Activated CD4-positive, alpha-beta memory T cell treated with anti-CD3 and anti-CD28 coated beads for 36 hours (primary cell): ENCODE data around the gene CCDC88B. TPM values are rescaled to one million over a fixed set of nuclear protein-coding genes. Genes with fewer than 3 reads are reported as not detected.

Source experiments
- CTCF ChIA-PET: fragments of 350-600 bp; sonication (Branson Sonifier 250); formaldehyde crosslinking; loops from one replicate; lab custom pipeline; 2021; ENCODE audit warnings: antibody characterized with exemption, inconsistent platforms; lab: Charles Lee
- POLR2A ChIA-PET: fragments of 350-600 bp; sonication (Branson Sonifier 250); formaldehyde crosslinking; loops from one replicate; lab custom pipeline; 2021; ENCODE audit warnings: antibody characterized with exemption; lab: Charles Lee
- DNase-seq: peaks from one replicate; pipeline ENCODE4 v3.0.0-alpha.2; 2020
- H3K27ac Mint-ChIP-seq: one replicate; pipeline ENCODE4 v1.8.0; 2021; ENCODE audit warnings: mixed read lengths
- H3K27me3 Mint-ChIP-seq: one replicate; pipeline ENCODE4 v1.8.0; 2021; ENCODE audit warnings: mixed read lengths
- H3K36me3 Mint-ChIP-seq: one replicate; pipeline ENCODE4 v1.8.0; 2021; ENCODE audit warnings: mixed read lengths
- H3K4me1 Mint-ChIP-seq: one replicate; pipeline ENCODE4 v1.8.0; 2021; ENCODE audit warnings: low read depth, mixed read lengths
- H3K4me3 Mint-ChIP-seq: one replicate; pipeline ENCODE4 v1.8.0; 2021; ENCODE audit warnings: mild to moderate bottlenecking, mixed read lengths
- H3K9me3 Mint-ChIP-seq: one replicate; pipeline ENCODE4 v1.8.0; 2021; ENCODE audit warnings: mixed read lengths
- intact Hi-C: fragments of 100-400 bp; cut with micrococcal nuclease; formaldehyde crosslinking; loops from one replicate; pipeline ENCODE4 v1.15.1; 2023
- microRNA-seq: library from miRNA; unstranded; fragments of <30 nt; microRNA quantifications from one replicate; pipeline ENCODE4 v1.2.0, GENCODE V29; 2022; ENCODE audit warnings: borderline number of aligned reads, borderline microRNAs expressed, borderline replicate concordance
- total RNA-seq, 2 experiments: library from RNA; stranded (reverse); gene quantifications; one replicate each; pipeline ENCODE4 v1.2.3, GENCODE V29; 2021

Gene CCDC88B
- total RNA-seq, 2 experiments from 2014 or later, result 69.5 to 74.5 TPM

DNA sequence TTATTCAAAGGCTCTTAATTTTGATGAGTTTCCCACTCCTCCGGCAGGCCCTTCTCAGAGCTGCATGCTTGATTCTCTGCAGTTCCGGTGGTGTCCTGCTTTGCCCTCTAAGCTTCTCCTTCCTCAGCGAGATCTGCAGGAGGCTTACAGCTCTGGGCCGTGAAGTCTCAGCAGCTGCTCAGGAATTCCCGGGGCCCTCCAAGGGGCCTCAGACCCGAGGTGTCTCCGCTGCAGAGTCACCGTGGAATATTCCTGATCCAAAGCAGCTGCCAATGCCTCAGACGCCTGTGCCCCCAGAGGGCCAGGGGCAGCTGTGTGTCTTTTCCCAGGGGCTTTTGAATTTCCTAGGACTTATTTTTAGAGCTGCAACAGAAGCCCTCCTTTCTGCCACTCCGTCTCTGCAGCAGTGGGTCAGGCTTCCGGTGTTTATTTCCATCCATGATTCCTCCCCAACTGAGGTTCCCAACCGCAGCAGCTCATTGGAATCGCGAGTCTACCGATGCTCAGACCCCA is 56.1 kb downstream of the CCDC88B start:
- intact Hi-C loops, result no loop called here
- Mint-ChIP-seq H3K27ac (no peak overlapping the region), H3K9me3 (no peaks in the 10 kb centered on the region), H3K36me3 (no peaks in the 10 kb centered on the region), H3K4me1 (no peaks in the 10 kb centered on the region), H3K4me3 (no peak overlapping the region), H3K27me3 (peaks cover 8% of the 10 kb centered on the region)
- ChIA-PET POLR2A (no interaction called here), CTCF (interaction anchor here (0.6 kb wide), 3 partner anchors 59 to 636 kb away, joined by 3 read pairs; no protein-coding TSS in a partner anchor)
- DNase-seq, result no peak

DNA sequence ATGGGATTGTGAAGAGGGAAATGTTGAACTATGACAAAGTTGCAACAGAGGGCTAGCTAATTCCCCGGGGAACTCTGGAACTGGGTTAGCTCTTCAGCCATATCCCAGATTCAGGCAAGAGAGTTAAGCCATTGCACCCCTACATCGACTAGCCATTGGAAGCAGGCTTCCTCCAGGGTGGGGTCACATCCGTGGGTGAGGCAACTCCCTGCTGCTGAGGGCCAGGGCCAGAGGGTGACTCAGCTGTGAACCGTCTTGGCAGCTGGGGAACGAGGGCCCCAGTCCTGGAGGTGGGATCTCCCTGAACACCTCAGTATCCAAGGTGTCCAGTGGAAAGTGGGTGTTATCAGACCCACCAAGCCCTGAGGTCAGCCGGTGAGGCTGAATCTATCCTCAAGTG is 60.1 kb downstream of the CCDC88B start:
- ChIA-PET CTCF (no interaction called here), POLR2A (interaction anchor here (0.6 kb wide), 1 partner anchor 44 kb away, joined by 4 read pairs; no protein-coding TSS in a partner anchor)
- DNase-seq, result no peak
- Mint-ChIP-seq H3K27me3 (peaks cover 18% of the 10 kb centered on the region), H3K4me3 (no peak overlapping the region), H3K27ac (no peak overlapping the region), H3K36me3 (no peaks in the 10 kb centered on the region), H3K9me3 (no peaks in the 10 kb centered on the region), H3K4me1 (no peaks in the 10 kb centered on the region)
- intact Hi-C loops, result no loop called here

DNA sequence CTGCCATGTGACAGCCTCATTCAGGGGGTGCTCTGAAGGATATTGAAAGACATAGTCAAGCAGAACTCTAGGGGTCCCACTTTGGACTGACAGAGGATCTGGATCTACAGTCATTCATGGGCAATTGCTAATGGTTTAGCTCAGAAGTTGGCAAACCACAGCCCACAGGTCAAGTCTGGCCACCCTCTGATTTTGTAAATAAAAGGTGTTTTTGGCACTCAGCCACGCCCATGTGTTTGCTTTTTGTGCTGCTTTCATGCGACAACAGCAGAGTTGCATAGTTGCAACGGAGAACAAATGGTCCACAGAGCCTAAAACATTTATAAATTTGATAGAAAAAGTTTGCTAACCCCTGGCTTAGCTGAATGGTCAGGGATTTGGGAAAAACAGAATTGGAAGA is 60.7 kb downstream of the CCDC88B start:
- Mint-ChIP-seq H3K4me1 (no peaks in the 10 kb centered on the region), H3K27ac (no peak overlapping the region), H3K27me3 (peaks cover 15% of the 10 kb centered on the region), H3K9me3 (no peaks in the 10 kb centered on the region), H3K36me3 (no peaks in the 10 kb centered on the region), H3K4me3 (no peak overlapping the region)
- POLR2A ChIA-PET, result no interaction called here
- intact Hi-C loops, result no loop called here
- CTCF ChIA-PET, result no interaction called here
- DNase-seq, result no peak

DNA sequence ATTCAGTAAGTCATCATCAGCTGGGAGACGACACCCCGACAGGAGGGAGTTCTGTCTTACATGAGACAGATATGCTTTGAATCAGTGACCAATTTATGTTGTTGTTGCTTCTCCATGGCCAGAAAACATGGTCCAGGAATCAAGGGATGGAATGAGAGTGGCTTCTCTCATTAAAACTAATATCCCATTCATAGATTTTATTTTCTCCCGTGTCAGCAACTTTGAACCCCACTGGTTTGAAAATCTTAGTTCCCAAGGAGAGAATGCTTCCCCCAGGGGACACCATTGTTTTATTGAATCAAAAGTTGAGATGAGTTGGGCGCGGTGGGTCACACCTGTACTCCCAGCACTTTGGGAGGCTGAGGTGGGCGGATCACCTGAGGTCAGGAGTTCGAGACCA is 61.8 kb downstream of the CCDC88B start:
- ChIA-PET CTCF (no interaction called here), POLR2A (no interaction called here)
- H3K27ac Mint-ChIP-seq, result no peak overlapping the region
- no peaks in the 10 kb centered on the region for H3K36me3 Mint-ChIP-seq
- H3K27me3 Mint-ChIP-seq, result peaks cover 15% of the 10 kb centered on the region
- no peaks in the 10 kb centered on the region for H3K4me1 Mint-ChIP-seq
- no peak overlapping the region for H3K4me3 Mint-ChIP-seq
- no peaks in the 10 kb centered on the region for H3K9me3 Mint-ChIP-seq
- DNase-seq, result no peak
- intact Hi-C loops, result no loop called here

DNA sequence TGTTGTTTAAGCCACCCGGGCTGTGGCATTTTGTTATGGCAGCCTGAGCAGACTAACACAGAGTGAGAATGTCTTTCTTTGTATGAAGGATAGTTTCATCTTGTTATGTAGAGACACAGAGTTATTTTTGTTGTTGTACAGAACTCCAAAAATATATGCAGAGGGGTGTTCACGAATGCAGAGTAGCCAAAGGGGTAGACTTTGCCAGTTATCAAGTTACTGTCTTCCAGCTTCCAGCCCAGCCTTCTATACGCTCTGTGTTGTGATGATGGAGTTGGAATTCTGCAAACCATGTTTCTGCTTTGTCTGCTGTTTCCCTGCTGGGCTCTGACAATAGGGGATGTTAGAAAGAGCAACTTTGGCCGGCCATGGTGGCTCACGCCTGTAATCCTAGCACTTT is 63.1 kb downstream of the CCDC88B start:
- H3K9me3 Mint-ChIP-seq, result no peaks in the 10 kb centered on the region
- POLR2A ChIA-PET, result no interaction called here
- H3K36me3 Mint-ChIP-seq, result no peaks in the 10 kb centered on the region
- H3K4me1 Mint-ChIP-seq, result no peaks in the 10 kb centered on the region
- H3K27me3 Mint-ChIP-seq, result peaks cover 13% of the 10 kb centered on the region
- H3K27ac Mint-ChIP-seq, result no peak overlapping the region
- no peak overlapping the region for H3K4me3 Mint-ChIP-seq
- intact Hi-C loops, result no loop called here
- CTCF ChIA-PET, result no interaction called here
- no peak for DNase-seq

DNA sequence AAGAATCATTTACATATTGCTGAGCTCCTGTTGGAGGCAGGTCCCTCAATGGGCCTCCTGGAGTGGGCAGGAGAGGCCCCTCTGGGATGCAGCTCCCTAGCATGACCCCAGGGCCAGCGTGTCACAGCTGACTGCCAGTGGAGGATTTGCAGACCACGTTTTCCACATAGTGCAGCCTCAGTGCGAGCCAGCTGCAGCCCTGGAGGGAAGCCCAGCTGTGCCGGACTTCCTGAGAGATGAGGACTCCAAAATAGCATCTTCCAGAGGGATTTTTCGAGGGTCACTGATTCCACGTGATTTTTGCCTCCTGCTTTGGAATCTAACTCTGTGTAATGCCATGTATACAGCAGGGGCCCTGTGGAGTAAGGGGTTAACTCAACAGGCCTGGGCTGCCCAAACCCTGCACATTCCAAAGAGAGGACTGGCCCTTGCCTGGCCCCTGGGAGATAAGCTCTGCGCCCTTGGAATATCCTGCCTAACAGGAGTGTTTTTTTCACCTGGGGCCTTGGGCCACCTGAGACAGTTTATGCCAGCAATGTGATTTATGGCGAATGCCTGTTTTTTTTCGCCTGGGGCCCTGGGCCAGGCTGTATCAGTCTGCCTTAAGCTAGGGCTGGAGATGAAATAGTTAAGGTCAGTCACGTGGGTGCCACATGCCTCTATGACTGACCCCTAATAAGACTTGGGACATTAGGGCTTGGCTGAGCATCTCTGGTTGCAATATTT is 66.4 kb downstream of the CCDC88B start:
- no peaks in the 10 kb centered on the region for H3K4me1 Mint-ChIP-seq

More for the DNA sequence above, 66.4 kb downstream of the CCDC88B start:
- ChIA-PET CTCF (interaction anchor here (3.2 kb wide), 1 partner anchor 43 kb away, joined by 12 read pairs; no protein-coding TSS in a partner anchor), POLR2A (interaction anchor here (1.2 kb wide), 1 partner anchor 15 kb away, joined by 3 read pairs; no protein-coding TSS in a partner anchor)
- intact Hi-C loops, result no loop called here
- DNase-seq, result no peak
- no peaks in the 10 kb centered on the region for H3K36me3 Mint-ChIP-seq
- no peaks in the 10 kb centered on the region for H3K9me3 Mint-ChIP-seq
- no peak overlapping the region for H3K4me3 Mint-ChIP-seq
- no peak overlapping the region for H3K27ac Mint-ChIP-seq
- peaks cover 10% of the 10 kb centered on the region for H3K27me3 Mint-ChIP-seq

Small RNA genes within 50 kb of the gene (microRNA-seq; reads per million reads assigned to microRNA genes)
- 2.8 reads per million for gene MIR1237
- gene MIR7155, result 3.1 reads per million

Other genes with a start within 250 kb of the CCDC88B start
- 10 to 100 TPM; 24.5 to 31.0 TPM for gene MACROD1, start 174.1 kb upstream of the CCDC88B start, total RNA-seq
- 100 to 1,000 TPM; 402 to 413 TPM for gene STIP1, start 154.0 kb upstream of the CCDC88B start, total RNA-seq
- 100 to 1,000 TPM; 195 to 203 TPM for gene FERMT3, start 133.5 kb upstream of the CCDC88B start, total RNA-seq
- 10 to 100 TPM; 30.4 to 35.6 TPM for gene TRPT1, start 114.0 kb upstream of the CCDC88B start, total RNA-seq
- gene NUDT22, start 113.9 kb upstream of the CCDC88B start, total RNA-seq, result 10 to 100 TPM; 69.8 to 79.8 TPM
- gene DNAJC4, start 109.7 kb upstream of the CCDC88B start, total RNA-seq, result 10 to 100 TPM; 22.5 to 26.2 TPM
- 10 to 100 TPM; 78.9 to 82.1 TPM for gene VEGFB, start 105.6 kb upstream of the CCDC88B start, total RNA-seq
- 10 to 100 TPM; 28.7 to 34.9 TPM for gene FKBP2, start 99.1 kb upstream of the CCDC88B start, total RNA-seq
- gene PPP1R14B, start 93.3 kb upstream of the CCDC88B start, total RNA-seq, result 100 to 1,000 TPM; 238 to 242 TPM
- gene PLCB3, start 88.7 kb upstream of the CCDC88B start, total RNA-seq, result 10 to 100 TPM; 10.4 to 12.3 TPM
- gene BAD, start 55.5 kb upstream of the CCDC88B start, total RNA-seq, result 10 to 100 TPM; 23.7 to 24.2 TPM
- gene GPR137, start 54.4 kb upstream of the CCDC88B start, total RNA-seq, result 10 to 100 TPM; 28.7 to 31.6 TPM
- gene KCNK4, start 48.9 kb upstream of the CCDC88B start, total RNA-seq, result under 1 TPM in 1 of 2 experiments, not detected in 1; 0.34 TPM
- not detected for gene CATSPERZ, start 39.8 kb upstream of the CCDC88B start, total RNA-seq
- gene ESRRA, start 34.7 kb upstream of the CCDC88B start, total RNA-seq, result 10 to 100 TPM; 32.8 to 35.6 TPM
- 100 to 1,000 TPM; 255 to 258 TPM for gene TRMT112, start 22.6 kb upstream of the CCDC88B start, total RNA-seq
- gene PRDX5, start 22.1 kb upstream of the CCDC88B start, total RNA-seq, result 100 to 1,000 TPM; 156 to 164 TPM
- gene RPS6KA4, start 19.0 kb downstream of the CCDC88B start, total RNA-seq, result 10 to 100 TPM; 31.4 to 34.3 TPM
- not detected for gene SLC22A11, start 215.7 kb downstream of the CCDC88B start, total RNA-seq